ENCODE results near the gene KIAA0319L.
"Not testable (repeated sequence)": the region's sequence is repeated elsewhere in the genome, so short reads cannot be mapped to it uniquely, and the experiment has no call there.

Gene KIAA0319L

GRCh38 chr1:35490250-35490649 is 67.0 kb downstream of the KIAA0319L start:
- no peak for DNase-seq (ENCODE audit: low read depth, low spot score)

- DNase-seq (ENCODE audit: low read depth, low spot score): no peak
Measured at GRCh38 chr1:35488336-35488735, 68.9 kb downstream of the KIAA0319L start.

GRCh38 chr1:35486858-35487408 is 70.3 kb downstream of the KIAA0319L start:
- DNase-seq (ENCODE audit: low read depth, low spot score): no peak

GRCh38 chr1:35481229-35481628 is 76.0 kb downstream of the KIAA0319L start:
- DNase-seq (ENCODE audit: low read depth, low spot score): no peak

- DNase-seq (ENCODE audit: low read depth, low spot score): no peak
Measured at GRCh38 chr1:35477870-35478269, 79.3 kb downstream of the KIAA0319L start.

- no peak for DNase-seq (ENCODE audit: low read depth, low spot score)
Measured at GRCh38 chr1:35475856-35476674, 81.1 kb downstream of the KIAA0319L start.

GRCh38 chr1:35475356-35475755 is 81.8 kb downstream of the KIAA0319L start:
- DNase-seq (ENCODE audit: low read depth, low spot score): no peak

GRCh38 chr1:35473216-35473615 is 84.0 kb downstream of the KIAA0319L start:
- DNase-seq (ENCODE audit: low read depth, low spot score): not testable (repeated sequence)

GRCh38 chr1:35470977-35471613 is 86.1 kb downstream of the KIAA0319L start:
- no peak for DNase-seq (ENCODE audit: low read depth, low spot score)

GRCh38 chr1:35466120-35466519 is 91.1 kb downstream of the KIAA0319L start:
- no peak for DNase-seq (ENCODE audit: low read depth, low spot score)

- DNase-seq (ENCODE audit: low read depth, low spot score): not testable (repeated sequence)
Measured at GRCh38 chr1:35463749-35464148, 93.5 kb downstream of the KIAA0319L start.

- DNase-seq (ENCODE audit: low read depth, low spot score): no peak
Measured at GRCh38 chr1:35463232-35463631, 94.0 kb downstream of the KIAA0319L start.

GRCh38 chr1:35461966-35462651 is 95.1 kb downstream of the KIAA0319L start:
- DNase-seq (ENCODE audit: low read depth, low spot score): no peak

- no peak for DNase-seq (ENCODE audit: low read depth, low spot score)
Measured at GRCh38 chr1:35460796-35461195, 96.4 kb downstream of the KIAA0319L start.

- peak; percentile 23 for DNase-seq (ENCODE audit: low read depth, low spot score)
Measured at GRCh38 chr1:35454616-35455015, 102.6 kb downstream of the KIAA0319L start.

GRCh38 chr1:35454176-35454575 is 103.0 kb downstream of the KIAA0319L start:
- no peak for DNase-seq (ENCODE audit: low read depth, low spot score)

GRCh38 chr1:35453031-35453430 is 104.2 kb downstream of the KIAA0319L start:
- no peak for DNase-seq (ENCODE audit: low read depth, low spot score)

- peak; percentile 52 for DNase-seq (ENCODE audit: low read depth, low spot score)
Measured at GRCh38 chr1:35452106-35452774, 105.0 kb downstream of the KIAA0319L start.

- DNase-seq (ENCODE audit: low read depth, low spot score): peak; percentile 90
Measured at GRCh38 chr1:35451125-35451528, 106.1 kb downstream of the KIAA0319L start.

- peak; percentile 84 for DNase-seq (ENCODE audit: low read depth, low spot score)
Measured at GRCh38 chr1:35449334-35450008, 107.7 kb downstream of the KIAA0319L start.

GRCh38 chr1:35448344-35448801 is 108.8 kb downstream of the KIAA0319L start:
- peak; percentile 83 for DNase-seq (ENCODE audit: low read depth, low spot score)

All from astrocyte of the hippocampus (primary cell).